K562 (cell line): Measurements from ENCODE around the gene TIMP3.

Experiments used
- FOSL1 ChIP-seq: fragments of 200-800 bp; sonication (Bioruptor generic); conservative IDR thresholded peaks from 2 replicates; pipeline ENCODE4 v1.6.1; 2016; ENCODE audit warnings: missing genetic modification characterization, missing compliant biosample characterization
- NFYB ChIP-seq: IDR thresholded peaks from 2 replicates; pipeline ENCODE4 v1.6.1; 2011; ENCODE audit warnings: mild to moderate bottlenecking, moderate library complexity; ENCODE audit not compliant: insufficient read length; ENCODE audit errors: extremely low read depth
- NR2C1 ChIP-seq, 2 experiments: fragments of 450-650 bp; IDR thresholded peaks; 2 replicates each; pipeline ENCODE4 v1.6.1; 2017; ENCODE audit warnings: mild to moderate bottlenecking in 2 of 2, antibody characterized with exemption in 1 of 2, inconsistent platforms in 1 of 2, missing compliant biosample characterization in 1 of 2, missing genetic modification characterization in 1 of 2
- POLR2A ChIP-seq: fragments of 450-650 bp; conservative IDR thresholded peaks from 2 replicates; pipeline ENCODE4 v1.6.1; 2016
- ZNF24 ChIP-seq: fragments of 450-650 bp; IDR thresholded peaks from 2 replicates; pipeline ENCODE4 v1.6.1; 2016
- TF ChIP-seq, protein P1 (sequence below): fragments of 450-650 bp; formaldehyde crosslinking; IDR thresholded peaks from 2 replicates; pipeline ENCODE4 v1.4.0; 2020; ENCODE audit warnings: mild to moderate bottlenecking, moderate library complexity
- TF ChIP-seq, protein P2 (sequence below): fragments of 250-450 bp; sonication (Bioruptor Pico); IDR thresholded peaks from 2 replicates; pipeline ENCODE4 v1.6.1; 2021; ENCODE audit warnings: mild to moderate bottlenecking
- TF ChIP-seq, protein P3 (sequence below): fragments of 250-450 bp; sonication (Bioruptor Pico); IDR thresholded peaks from 2 replicates; pipeline ENCODE4 v1.5.0; 2021
- TF ChIP-seq, protein P4 (sequence below): fragments of 450-650 bp; IDR thresholded peaks from 2 replicates; pipeline ENCODE4 v1.6.1; 2017; ENCODE audit warnings: antibody characterized with exemption, mild to moderate bottlenecking

DNA sequence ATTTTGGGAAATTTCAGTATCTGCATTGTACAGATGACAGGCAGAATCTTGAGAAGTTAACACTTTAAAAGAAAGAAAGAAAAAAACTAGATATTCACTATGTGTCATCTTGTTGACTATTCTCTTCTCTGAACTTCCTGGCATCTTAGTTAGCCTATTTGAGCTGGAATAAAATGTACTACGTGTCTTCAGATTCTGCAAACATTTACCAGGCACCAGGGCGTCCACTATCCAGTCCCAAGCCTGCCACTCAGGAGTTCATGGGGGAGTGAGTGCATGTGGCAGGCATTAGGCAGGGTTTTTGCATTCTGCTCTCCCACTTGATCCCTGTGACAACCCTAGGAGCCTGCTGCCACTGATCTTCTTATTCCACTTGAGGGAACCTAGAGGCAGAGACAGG is 25.0 kb downstream of the TIMP3 start:
- TF ChIP-seq, protein P1, sequence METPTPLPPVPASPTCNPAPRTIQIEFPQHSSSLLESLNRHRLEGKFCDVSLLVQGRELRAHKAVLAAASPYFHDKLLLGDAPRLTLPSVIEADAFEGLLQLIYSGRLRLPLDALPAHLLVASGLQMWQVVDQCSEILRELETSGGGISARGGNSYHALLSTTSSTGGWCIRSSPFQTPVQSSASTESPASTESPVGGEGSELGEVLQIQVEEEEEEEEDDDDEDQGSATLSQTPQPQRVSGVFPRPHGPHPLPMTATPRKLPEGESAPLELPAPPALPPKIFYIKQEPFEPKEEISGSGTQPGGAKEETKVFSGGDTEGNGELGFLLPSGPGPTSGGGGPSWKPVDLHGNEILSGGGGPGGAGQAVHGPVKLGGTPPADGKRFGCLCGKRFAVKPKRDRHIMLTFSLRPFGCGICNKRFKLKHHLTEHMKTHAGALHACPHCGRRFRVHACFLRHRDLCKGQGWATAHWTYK (CRISPR knock-in tag) = no peak
- TF ChIP-seq, protein P2, sequence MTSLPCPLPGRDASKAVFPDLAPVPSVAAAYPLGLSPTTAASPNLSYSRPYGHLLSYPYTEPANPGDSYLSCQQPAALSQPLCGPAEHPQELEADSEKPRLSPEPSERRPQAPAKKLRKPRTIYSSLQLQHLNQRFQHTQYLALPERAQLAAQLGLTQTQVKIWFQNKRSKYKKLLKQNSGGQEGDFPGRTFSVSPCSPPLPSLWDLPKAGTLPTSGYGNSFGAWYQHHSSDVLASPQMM (CRISPR knock-in tag) = no peak
- TF ChIP-seq POLR2A = no peak
- TF ChIP-seq, protein P3, sequence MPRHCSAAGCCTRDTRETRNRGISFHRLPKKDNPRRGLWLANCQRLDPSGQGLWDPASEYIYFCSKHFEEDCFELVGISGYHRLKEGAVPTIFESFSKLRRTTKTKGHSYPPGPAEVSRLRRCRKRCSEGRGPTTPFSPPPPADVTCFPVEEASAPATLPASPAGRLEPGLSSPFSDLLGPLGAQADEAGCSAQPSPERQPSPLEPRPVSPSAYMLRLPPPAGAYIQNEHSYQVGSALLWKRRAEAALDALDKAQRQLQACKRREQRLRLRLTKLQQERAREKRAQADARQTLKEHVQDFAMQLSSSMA (CRISPR knock-in tag) = no peak
- no peak for TF ChIP-seq FOSL1 (tag)
- no peak for TF ChIP-seq NFYB
- TF ChIP-seq ZNF24 = no peak
- TF ChIP-seq NR2C1 (IDR thresholded peaks at IDR 0.05) = no peak
- no peak for TF ChIP-seq NR2C1 (tag; IDR thresholded peaks at IDR 0.05)
- TF ChIP-seq, protein P4, sequence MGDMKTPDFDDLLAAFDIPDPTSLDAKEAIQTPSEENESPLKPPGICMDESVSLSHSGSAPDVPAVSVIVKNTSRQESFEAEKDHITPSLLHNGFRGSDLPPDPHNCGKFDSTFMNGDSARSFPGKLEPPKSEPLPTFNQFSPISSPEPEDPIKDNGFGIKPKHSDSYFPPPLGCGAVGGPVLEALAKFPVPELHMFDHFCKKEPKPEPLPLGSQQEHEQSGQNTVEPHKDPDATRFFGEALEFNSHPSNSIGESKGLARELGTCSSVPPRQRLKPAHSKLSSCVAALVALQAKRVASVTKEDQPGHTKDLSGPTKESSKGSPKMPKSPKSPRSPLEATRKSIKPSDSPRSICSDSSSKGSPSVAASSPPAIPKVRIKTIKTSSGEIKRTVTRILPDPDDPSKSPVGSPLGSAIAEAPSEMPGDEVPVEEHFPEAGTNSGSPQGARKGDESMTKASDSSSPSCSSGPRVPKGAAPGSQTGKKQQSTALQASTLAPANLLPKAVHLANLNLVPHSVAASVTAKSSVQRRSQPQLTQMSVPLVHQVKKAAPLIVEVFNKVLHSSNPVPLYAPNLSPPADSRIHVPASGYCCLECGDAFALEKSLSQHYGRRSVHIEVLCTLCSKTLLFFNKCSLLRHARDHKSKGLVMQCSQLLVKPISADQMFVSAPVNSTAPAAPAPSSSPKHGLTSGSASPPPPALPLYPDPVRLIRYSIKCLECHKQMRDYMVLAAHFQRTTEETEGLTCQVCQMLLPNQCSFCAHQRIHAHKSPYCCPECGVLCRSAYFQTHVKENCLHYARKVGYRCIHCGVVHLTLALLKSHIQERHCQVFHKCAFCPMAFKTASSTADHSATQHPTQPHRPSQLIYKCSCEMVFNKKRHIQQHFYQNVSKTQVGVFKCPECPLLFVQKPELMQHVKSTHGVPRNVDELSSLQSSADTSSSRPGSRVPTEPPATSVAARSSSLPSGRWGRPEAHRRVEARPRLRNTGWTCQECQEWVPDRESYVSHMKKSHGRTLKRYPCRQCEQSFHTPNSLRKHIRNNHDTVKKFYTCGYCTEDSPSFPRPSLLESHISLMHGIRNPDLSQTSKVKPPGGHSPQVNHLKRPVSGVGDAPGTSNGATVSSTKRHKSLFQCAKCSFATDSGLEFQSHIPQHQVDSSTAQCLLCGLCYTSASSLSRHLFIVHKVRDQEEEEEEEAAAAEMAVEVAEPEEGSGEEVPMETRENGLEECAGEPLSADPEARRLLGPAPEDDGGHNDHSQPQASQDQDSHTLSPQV = no peak
